ENCODE data around the gene PXT1. TPM values are rescaled to one million over a fixed set of nuclear protein-coding genes. Genes with fewer than 3 reads are reported as not detected.

PXT1 gene
- total RNA-seq, 1 donor from 2014 or later = not detected

- no peak for TF ChIP-seq EZH2phosphoT487 (IDR thresholded peaks at IDR 0.05)
- TF ChIP-seq EZH2 (IDR thresholded peaks at IDR 0.05) = no peak
- peak; percentile 27 for TF ChIP-seq CTCF (IDR thresholded peaks at IDR 0.05)
- Histone ChIP-seq H3K9me3 (ENCODE audit: low read depth) (no peaks in the 10 kb centered on the region), H3K4me3 (no peak overlapping the region), H3F3A (ENCODE audit: low read depth) (peaks cover 10% of the 10 kb centered on the region), H3K27me3 (peaks cover 37% of the 10 kb centered on the region), H3K27ac (no peak overlapping the region), H2AFZ (replicated peaks) (no peak overlapping the region), H3K36me3 (no peaks in the 10 kb centered on the region), H3K9ac (no peak overlapping the region), H3K4me2 (no peak overlapping the region), H3K4me1 (no peaks in the 10 kb centered on the region), H3K79me2 (ENCODE audit: low read depth) (no peaks in the 10 kb centered on the region), H4K20me1 (ENCODE audit: low read depth) (no peaks in the 10 kb centered on the region)
- Mint-ChIP-seq H3K4me3 (no peak overlapping the region), H3K4me1 (peaks cover 3% of the 10 kb centered on the region), H3K9me3 (peaks cover 3% of the 10 kb centered on the region), H3K36me3 (no peaks in the 10 kb centered on the region), H3K27ac (no peak overlapping the region), H3K27me3 (ENCODE audit: insufficient read depth, low read depth) (peaks cover 27% of the 10 kb centered on the region)
- DNase-seq (ENCODE audit: low spot score) = no peak
Measured at GRCh38 chr6:36392621-36393020, 50.0 kb downstream of the PXT1 start.

DNA sequence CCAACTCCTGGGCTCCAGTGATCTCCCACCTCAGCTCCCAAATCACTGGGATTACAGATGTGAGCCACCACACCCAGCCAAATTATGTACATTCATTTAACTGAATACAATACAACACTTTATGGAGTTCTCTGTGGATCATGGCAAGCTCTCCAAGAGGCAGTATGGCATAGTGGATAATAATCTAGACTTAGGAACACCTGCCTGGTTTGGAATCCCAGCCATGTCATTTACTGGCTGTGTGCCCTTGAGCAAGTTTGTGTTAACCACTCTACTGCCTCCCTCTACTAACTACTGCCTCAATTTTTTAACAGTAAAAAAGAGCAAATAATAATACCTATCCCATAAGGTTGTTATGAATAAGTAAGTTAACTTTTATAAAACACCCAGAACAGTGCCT, 53.3 kb downstream of the PXT1 start:
- no peaks in the 10 kb centered on the region for H3K36me3 ChIP-seq
- peaks cover 4% of the 10 kb centered on the region for H3K9me3 Mint-ChIP-seq
- no peaks in the 10 kb centered on the region for H4K20me1 ChIP-seq (ENCODE audit: low read depth)
- no peak overlapping the region for H3K4me2 ChIP-seq
- no peaks in the 10 kb centered on the region for H3K79me2 ChIP-seq (ENCODE audit: low read depth)
- no peaks in the 10 kb centered on the region for H3K36me3 Mint-ChIP-seq
- H3F3A ChIP-seq (ENCODE audit: low read depth) = peaks cover 10% of the 10 kb centered on the region
- H3K9ac ChIP-seq = no peak overlapping the region
- peaks cover 8% of the 10 kb centered on the region for H3K4me1 ChIP-seq
- H3K9me3 ChIP-seq (ENCODE audit: low read depth) = no peaks in the 10 kb centered on the region
- H3K4me3 Mint-ChIP-seq = no peak overlapping the region
- no peak overlapping the region for H3K27ac Mint-ChIP-seq
- DNase-seq (ENCODE audit: low spot score) = no peak
- H3K27ac ChIP-seq = no peak overlapping the region
- no peak overlapping the region for H3K4me3 ChIP-seq
- no peak overlapping the region for H2AFZ ChIP-seq (replicated peaks)
- peaks cover 67% of the 10 kb centered on the region for H3K27me3 ChIP-seq
- TF ChIP-seq EZH2 (IDR thresholded peaks at IDR 0.05) (no peak), EZH2phosphoT487 (IDR thresholded peaks at IDR 0.05) (no peak), CTCF (IDR thresholded peaks at IDR 0.05) (no peak)
- H3K4me1 Mint-ChIP-seq = peaks cover 20% of the 10 kb centered on the region
- H3K27me3 Mint-ChIP-seq (ENCODE audit: insufficient read depth, low read depth) = peaks cover 50% of the 10 kb centered on the region

- Mint-ChIP-seq H3K27ac (no peak within 1 kb of the TSS), H3K9me3 (peaks cover 1% of the 10 kb centered on the region), H3K4me3 (peak within 1 kb of the TSS; percentile 82), H3K27me3 (ENCODE audit: insufficient read depth, low read depth) (peaks cover 46% of the 10 kb centered on the region), H3K36me3 (no peaks in the 10 kb centered on the region), H3K4me1 (peaks cover 20% of the 10 kb centered on the region)
- peaks cover 10% of the 10 kb centered on the region for H3F3A ChIP-seq (ENCODE audit: low read depth)
- no peak within 1 kb of the TSS for H3K27ac ChIP-seq
- H3K79me2 ChIP-seq (ENCODE audit: low read depth) = no peaks in the 10 kb centered on the region
- no peak within 1 kb of the TSS for H3K9ac ChIP-seq
- no peaks in the 10 kb centered on the region for H3K9me3 ChIP-seq (ENCODE audit: low read depth)
- peaks cover 67% of the 10 kb centered on the region for H3K27me3 ChIP-seq
- peak within 1 kb of the TSS; percentile 51 for H3K4me3 ChIP-seq
- peak within 1 kb of the TSS; percentile 99 for H2AFZ ChIP-seq (replicated peaks)
- peak within 1 kb of the TSS; percentile 81 for H3K4me2 ChIP-seq
- H3K36me3 ChIP-seq = no peaks in the 10 kb centered on the region
- H4K20me1 ChIP-seq (ENCODE audit: low read depth) = no peaks in the 10 kb centered on the region
- DNase-seq (ENCODE audit: low spot score) = peak; percentile 53
- H3K4me1 ChIP-seq = peaks cover 8% of the 10 kb centered on the region
- TF ChIP-seq EZH2phosphoT487 (IDR thresholded peaks at IDR 0.05) (peak; percentile 78), CTCF (IDR thresholded peaks at IDR 0.05) (no peak), EZH2 (IDR thresholded peaks at IDR 0.05) (peak; percentile 84)
Measured at GRCh38 chr6:36387440-36388303, 55.0 kb downstream of the PXT1 start, which contains the start of gene ETV7. Gene ETV7, minus strand, starts transcription at chr6:36387669. Its CDS starts 128 bp downstream, at chr6:36387541.

Data from neural progenitor cell (in vitro differentiated cells).